SU-DHL-6 (cell line): ENCODE data around the gene FAP.

Source experiments
- H2AFZ ChIP-seq: fragments of 200-600 bp; sonication (generic); 2 replicates; pipeline ENCODE4 v1.6.1; 2014; ENCODE audit warnings: low read depth, mild to moderate bottlenecking, moderate library complexity, mixed read lengths, antibody characterized with exemption, low read length; ENCODE audit not compliant: severe bottlenecking
- H3F3A ChIP-seq: fragments of 200-600 bp; shearing (Covaris generic); 2 replicates; pipeline ENCODE4 v1.6.0; 2016; ENCODE audit warnings: antibody characterized with exemption, mild to moderate bottlenecking; ENCODE audit not compliant: insufficient read depth
- H3K27ac ChIP-seq: fragments of 200-600 bp; sonication (generic); 2 replicates; pipeline ENCODE4 v1.5.1; 2016; ENCODE audit warnings: low read depth, mild to moderate bottlenecking, low read length, moderate library complexity, mixed read lengths
- H3K27me3 ChIP-seq: fragments of 200-600 bp; sonication (generic), shearing (Covaris generic); 2 replicates; pipeline ENCODE4 v1.6.0; 2014; ENCODE audit warnings: mild to moderate bottlenecking, low read length
- H3K36me3 ChIP-seq: fragments of 200-600 bp; sonication (generic); 2 replicates; pipeline ENCODE4 v1.6.1; 2014; ENCODE audit warnings: mild to moderate bottlenecking, low read length, mixed read lengths
- H3K4me2 ChIP-seq: fragments of 300-600, 200-600 bp; shearing (Covaris generic), sonication (generic); 2 replicates; pipeline ENCODE4 v1.6.0; 2014; ENCODE audit warnings: low read length, low read depth, mild to moderate bottlenecking; ENCODE audit not compliant: poor library complexity, severe bottlenecking
- H3K4me3 ChIP-seq: fragments of 200-600 bp; sonication (generic); 2 replicates; pipeline ENCODE4 v1.5.1; 2014; ENCODE audit warnings: antibody characterized with exemption, low read length, mild to moderate bottlenecking, mixed read lengths; ENCODE audit not compliant: insufficient read depth, poor library complexity, severe bottlenecking
- H3K79me2 ChIP-seq: fragments of 200-600 bp; sonication (generic); 2 replicates; pipeline ENCODE4 v1.6.1; 2014; ENCODE audit warnings: mild to moderate bottlenecking, low read length, moderate library complexity; ENCODE audit not compliant: insufficient read depth
- H3K9ac ChIP-seq: fragments of 200-600 bp; sonication (generic); 2 replicates; pipeline ENCODE4 v1.7.0; 2014; ENCODE audit warnings: mild to moderate bottlenecking, low read length
- H3K9me2 ChIP-seq: fragments of 200-600 bp; sonication (generic); replicated peaks from 2 replicates; pipeline ENCODE4 v1.6.1; 2014; ENCODE audit warnings: low read length; ENCODE audit not compliant: insufficient read depth
- H3K9me3 ChIP-seq: fragments of 200-600 bp; sonication (generic); 2 replicates; pipeline ENCODE4 v1.6.1; 2014; ENCODE audit warnings: low read length, mixed read lengths; ENCODE audit not compliant: insufficient read depth
- H4K20me1 ChIP-seq: fragments of 200-600 bp; sonication (generic); 2 replicates; pipeline ENCODE4 v1.6.1; 2014; ENCODE audit warnings: low read depth, mild to moderate bottlenecking, antibody characterized with exemption, low read length, moderate library complexity, mixed read lengths
- EZH2phosphoT487 ChIP-seq: fragments of 200-600 bp; sonication (generic), shearing (Covaris generic); conservative IDR thresholded peaks from 2 replicates; pipeline ENCODE4 v1.6.1; 2018; ENCODE audit warnings: mild to moderate bottlenecking, antibody characterized with exemption, low read length, moderate library complexity, mixed read lengths
- TF ChIP-seq, protein P1 (sequence below): fragments of 200-600 bp; sonication (generic); IDR thresholded peaks from one replicate; pipeline ENCODE4 v1.5.1; 2017; ENCODE audit warnings: antibody characterized with exemption, mild to moderate bottlenecking, low read length, moderate library complexity; ENCODE audit not compliant: insufficient read depth, poor library complexity, severe bottlenecking

The FAP gene

DNA sequence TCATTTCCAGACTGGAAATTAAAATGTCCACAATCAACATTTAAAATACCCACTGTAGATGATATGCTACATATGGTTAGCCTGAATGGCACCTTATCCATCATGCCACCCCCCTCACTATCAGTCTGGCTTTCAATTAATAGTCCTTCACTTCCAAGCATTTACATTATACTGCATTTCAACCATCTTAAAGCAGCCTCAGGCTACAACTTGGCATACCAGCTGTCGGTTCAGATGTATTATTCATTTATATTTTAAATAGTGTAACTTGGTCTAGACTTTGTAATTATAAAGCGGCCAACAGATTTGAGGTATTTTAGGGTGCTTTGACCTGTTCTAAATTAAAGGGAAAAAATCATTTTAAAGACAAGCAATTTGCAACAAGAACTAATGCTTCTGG is 93.8 kb downstream of the FAP start:
- Histone ChIP-seq H3K36me3 (no peaks in the 10 kb centered on the region), H2AFZ (no peak overlapping the region), H3K9ac (no peak overlapping the region), H3K27ac (no peak overlapping the region), H3K27me3 (no peaks in the 10 kb centered on the region), H3K79me2 (no peaks in the 10 kb centered on the region), H3K9me3 (no peaks in the 10 kb centered on the region), H3K9me2 (no peaks in the 10 kb centered on the region), H4K20me1 (0 out of 2 replicates have a peak, but pooled peaks cover 3% of the 10 kb centered on the region), H3K4me2 (no peak overlapping the region), H3F3A (no peaks in the 10 kb centered on the region), H3K4me3 (no peak overlapping the region)
- TF ChIP-seq, protein P1, sequence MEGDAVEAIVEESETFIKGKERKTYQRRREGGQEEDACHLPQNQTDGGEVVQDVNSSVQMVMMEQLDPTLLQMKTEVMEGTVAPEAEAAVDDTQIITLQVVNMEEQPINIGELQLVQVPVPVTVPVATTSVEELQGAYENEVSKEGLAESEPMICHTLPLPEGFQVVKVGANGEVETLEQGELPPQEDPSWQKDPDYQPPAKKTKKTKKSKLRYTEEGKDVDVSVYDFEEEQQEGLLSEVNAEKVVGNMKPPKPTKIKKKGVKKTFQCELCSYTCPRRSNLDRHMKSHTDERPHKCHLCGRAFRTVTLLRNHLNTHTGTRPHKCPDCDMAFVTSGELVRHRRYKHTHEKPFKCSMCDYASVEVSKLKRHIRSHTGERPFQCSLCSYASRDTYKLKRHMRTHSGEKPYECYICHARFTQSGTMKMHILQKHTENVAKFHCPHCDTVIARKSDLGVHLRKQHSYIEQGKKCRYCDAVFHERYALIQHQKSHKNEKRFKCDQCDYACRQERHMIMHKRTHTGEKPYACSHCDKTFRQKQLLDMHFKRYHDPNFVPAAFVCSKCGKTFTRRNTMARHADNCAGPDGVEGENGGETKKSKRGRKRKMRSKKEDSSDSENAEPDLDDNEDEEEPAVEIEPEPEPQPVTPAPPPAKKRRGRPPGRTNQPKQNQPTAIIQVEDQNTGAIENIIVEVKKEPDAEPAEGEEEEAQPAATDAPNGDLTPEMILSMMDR, result no peak
- TF ChIP-seq EZH2phosphoT487, result no peak

DNA sequence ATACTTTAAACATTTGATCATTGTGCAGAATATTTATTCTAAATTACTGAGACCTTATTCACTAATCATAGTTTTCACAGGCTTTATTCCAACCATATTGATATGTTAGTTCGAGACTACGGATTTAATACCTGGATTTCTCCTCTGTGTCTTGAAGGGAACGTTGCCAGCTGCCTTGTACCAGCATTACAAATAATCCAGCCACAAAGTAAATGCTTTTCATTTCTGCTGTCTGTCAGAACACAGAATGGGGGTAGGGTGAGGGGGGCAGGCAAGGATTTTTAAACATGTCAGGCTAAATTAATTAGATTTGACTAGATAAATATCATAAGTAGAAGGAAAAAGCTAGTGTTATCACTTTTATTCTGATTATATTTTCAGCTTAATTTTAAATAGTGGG is 94.3 kb downstream of the FAP start:
- Histone ChIP-seq H3F3A (no peaks in the 10 kb centered on the region), H3K9ac (no peak overlapping the region), H3K9me3 (no peaks in the 10 kb centered on the region), H3K79me2 (no peaks in the 10 kb centered on the region), H3K36me3 (no peaks in the 10 kb centered on the region), H3K4me2 (no peak overlapping the region), H4K20me1 (0 out of 2 replicates have a peak, but pooled peaks cover 3% of the 10 kb centered on the region), H3K27ac (no peak overlapping the region), H3K9me2 (no peaks in the 10 kb centered on the region), H3K27me3 (no peaks in the 10 kb centered on the region), H3K4me3 (no peak overlapping the region), H2AFZ (no peak overlapping the region)
- TF ChIP-seq, protein P1, result no peak
- TF ChIP-seq EZH2phosphoT487, result no peak

DNA sequence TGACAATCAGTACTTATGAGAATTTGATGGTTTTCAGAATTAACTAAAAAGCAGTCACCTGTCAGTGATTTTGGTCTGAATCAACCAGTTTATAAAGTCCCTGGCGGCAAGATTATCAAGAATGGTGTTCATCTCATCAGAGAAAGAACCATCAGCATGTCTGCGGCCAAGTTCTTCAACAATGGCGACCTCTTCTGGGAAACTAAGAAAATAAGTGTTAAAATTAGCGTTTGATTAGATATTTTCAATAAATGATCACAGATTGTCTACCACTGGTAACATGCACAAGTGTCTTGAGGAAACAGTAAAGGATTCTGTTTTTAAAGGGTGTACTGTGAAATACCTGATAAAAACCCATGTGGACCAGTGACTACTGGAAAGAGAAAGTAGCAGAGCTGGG is 99.3 kb downstream of the FAP start:
- Histone ChIP-seq H3K4me3 (no peak overlapping the region), H3K27ac (no peak overlapping the region), H4K20me1 (no peaks in the 10 kb centered on the region), H2AFZ (no peak overlapping the region), H3K36me3 (no peaks in the 10 kb centered on the region), H3K9ac (no peak overlapping the region), H3F3A (no peaks in the 10 kb centered on the region), H3K79me2 (no peaks in the 10 kb centered on the region), H3K9me2 (no peaks in the 10 kb centered on the region), H3K27me3 (no peaks in the 10 kb centered on the region), H3K4me2 (no peak overlapping the region), H3K9me3 (no peaks in the 10 kb centered on the region)
- TF ChIP-seq, protein P1, result no peak
- no peak for TF ChIP-seq EZH2phosphoT487

DNA sequence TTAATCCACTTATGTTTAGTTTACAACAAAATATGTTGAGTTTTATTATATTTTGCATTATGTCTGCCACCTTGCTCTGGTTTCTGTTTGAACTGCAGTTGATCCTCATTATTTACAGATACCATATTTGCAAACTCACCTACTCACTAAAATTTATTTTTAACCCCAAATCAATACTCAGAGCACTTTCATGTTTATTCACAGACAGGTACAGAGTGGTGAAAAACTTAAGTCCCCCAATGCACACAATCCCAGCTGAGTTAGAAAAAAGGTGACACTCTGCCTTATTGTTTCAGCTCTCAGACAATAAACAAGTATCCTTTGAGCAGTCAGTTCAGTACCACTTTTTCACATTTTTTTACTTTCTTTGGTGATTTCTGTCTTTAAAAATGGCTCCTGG is 104.9 kb downstream of the FAP start:
- Histone ChIP-seq H3K36me3 (no peaks in the 10 kb centered on the region), H3K79me2 (no peaks in the 10 kb centered on the region), H4K20me1 (no peaks in the 10 kb centered on the region), H3K27ac (no peak overlapping the region), H3F3A (no peaks in the 10 kb centered on the region), H3K9me2 (no peaks in the 10 kb centered on the region), H3K4me3 (no peak overlapping the region), H3K9ac (no peak overlapping the region), H3K9me3 (no peaks in the 10 kb centered on the region), H3K27me3 (no peaks in the 10 kb centered on the region), H3K4me2 (no peak overlapping the region), H2AFZ (no peak overlapping the region)
- TF ChIP-seq, protein P1, result no peak
- no peak for TF ChIP-seq EZH2phosphoT487
